ENCODE measurements around the gene ZSWIM3. TPM values are rescaled to one million over a fixed set of nuclear protein-coding genes. Genes with fewer than 3 reads are reported as not detected.

ZSWIM3 gene
- polyA plus RNA-seq, 4 donors = 5.4 to 5.7 (median 5.6) TPM

DNA sequence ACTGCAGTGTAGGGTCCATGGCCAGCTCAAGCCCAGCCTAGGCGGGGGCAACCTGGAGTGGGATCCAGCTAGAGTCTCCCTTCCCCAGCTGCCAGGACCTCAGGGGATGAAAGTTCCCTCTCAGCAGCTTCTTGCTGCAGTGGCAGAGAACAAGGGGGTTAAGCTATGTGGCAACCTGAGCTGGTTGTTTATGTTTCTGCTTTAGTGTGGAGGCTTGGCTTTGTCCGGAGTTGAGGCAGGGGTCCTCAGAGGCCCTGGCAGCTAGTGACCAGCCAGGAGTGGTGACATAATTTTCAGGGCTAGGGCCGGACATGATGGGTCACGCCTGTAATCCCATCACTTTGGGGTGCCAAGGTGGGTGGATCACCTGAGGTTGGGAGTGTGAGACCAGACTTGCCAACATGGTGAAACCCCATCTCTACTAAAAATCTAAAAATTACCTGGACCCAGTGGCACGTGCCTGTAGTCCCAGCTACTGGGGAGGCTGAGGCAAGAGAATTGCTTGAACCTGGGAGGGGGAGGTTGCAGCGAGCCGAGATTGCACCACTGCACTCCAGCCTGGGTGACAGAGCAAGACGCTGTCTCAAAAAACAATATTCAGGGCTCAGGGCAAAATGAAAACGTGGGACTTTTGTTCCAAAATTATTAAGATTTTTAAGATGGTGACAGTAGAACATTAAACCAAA lies 68.5 kb downstream of the ZSWIM3 start:
- no peak for DNase-seq (ENCODE audit: low read depth in 4 of 4, low spot score in 2 of 4)

- no peak for DNase-seq (ENCODE audit: low read depth in 4 of 4, low spot score in 2 of 4)
Observed at GRCh38 chr20:45926731-45927070, 69.3 kb downstream of the ZSWIM3 start.

- no peak for DNase-seq (ENCODE audit: low read depth in 4 of 4, low spot score in 2 of 4)
Observed at GRCh38 chr20:45927071-45927878, 69.9 kb downstream of the ZSWIM3 start.

Other genes starting within 250 kb of the ZSWIM3 start
- not detected for gene WFDC10A, start 227.9 kb upstream of the ZSWIM3 start, polyA plus RNA-seq (ENCODE audit: insufficient read length in 4 of 4)
- gene WFDC9, start 226.3 kb upstream of the ZSWIM3 start, polyA plus RNA-seq (ENCODE audit: insufficient read length in 4 of 4) = not detected
- gene WFDC11, start 187.4 kb upstream of the ZSWIM3 start, polyA plus RNA-seq (ENCODE audit: insufficient read length in 4 of 4) = under 1 TPM in 1 of 4 donors, not detected in 3; 0.27 TPM
- gene WFDC13, start 155.6 kb upstream of the ZSWIM3 start, polyA plus RNA-seq (ENCODE audit: insufficient read length in 4 of 4) = not detected
- not detected for gene WFDC10B, start 152.6 kb upstream of the ZSWIM3 start, polyA plus RNA-seq (ENCODE audit: insufficient read length in 4 of 4)
- gene SPINT4, start 135.3 kb upstream of the ZSWIM3 start, polyA plus RNA-seq (ENCODE audit: insufficient read length in 4 of 4) = not detected
- gene WFDC3, start 65.7 kb upstream of the ZSWIM3 start, polyA plus RNA-seq (ENCODE audit: insufficient read length in 4 of 4) = 1 to 10 TPM; 1.0 to 2.2 (median 1.7) TPM
- gene DNTTIP1, start 65.7 kb upstream of the ZSWIM3 start, polyA plus RNA-seq (ENCODE audit: insufficient read length in 4 of 4) = 10 to 100 TPM; 34.9 to 46.2 (median 39.1) TPM
- 10 to 100 TPM; 56.3 to 76.9 (median 67.4) TPM for gene UBE2C, start 45.0 kb upstream of the ZSWIM3 start, polyA plus RNA-seq (ENCODE audit: insufficient read length in 4 of 4)
- gene TNNC2, start 30.3 kb upstream of the ZSWIM3 start, polyA plus RNA-seq (ENCODE audit: insufficient read length in 4 of 4) = 1 to 10 TPM in 2 of 4 donors, under 1 TPM in 2; 0.32 to 1.4 (median 0.98) TPM
- 10 to 100 TPM; 11.3 to 22.4 (median 17.5) TPM for gene SNX21, start 23.8 kb upstream of the ZSWIM3 start, polyA plus RNA-seq (ENCODE audit: insufficient read length in 4 of 4)
- 10 to 100 TPM; 20.9 to 32.3 (median 26.7) TPM for gene ACOT8, start 222 bp upstream of the ZSWIM3 start, polyA plus RNA-seq (ENCODE audit: insufficient read length in 4 of 4)
- gene ZSWIM1, start 23.6 kb downstream of the ZSWIM3 start, polyA plus RNA-seq (ENCODE audit: insufficient read length in 4 of 4) = 10 to 100 TPM; 13.3 to 18.5 (median 15.7) TPM
- 1 to 10 TPM; 2.6 to 7.4 (median 4.8) TPM for gene SPATA25, start 30.0 kb downstream of the ZSWIM3 start, polyA plus RNA-seq (ENCODE audit: insufficient read length in 4 of 4)
- gene NEURL2, start 33.6 kb downstream of the ZSWIM3 start, polyA plus RNA-seq (ENCODE audit: insufficient read length in 4 of 4) = 10 to 100 TPM in 2 of 4 donors, 1 to 10 TPM in 2; 4.2 to 11.2 (median 9.3) TPM
- 100 to 1,000 TPM; 112 to 176 (median 131) TPM for gene CTSA, start 33.7 kb downstream of the ZSWIM3 start, polyA plus RNA-seq (ENCODE audit: insufficient read length in 4 of 4)
- gene PLTP, start 54.5 kb downstream of the ZSWIM3 start, polyA plus RNA-seq (ENCODE audit: insufficient read length in 4 of 4) = 100 to 1,000 TPM; 122 to 170 (median 131) TPM
- 10 to 100 TPM; 43.3 to 57.8 (median 50.8) TPM for gene PCIF1, start 77.1 kb downstream of the ZSWIM3 start, polyA plus RNA-seq (ENCODE audit: insufficient read length in 4 of 4)
- 10 to 100 TPM; 10.7 to 21.1 (median 14.2) TPM for gene ZNF335, start 114.6 kb downstream of the ZSWIM3 start, polyA plus RNA-seq (ENCODE audit: insufficient read length in 4 of 4)
- gene MMP9, start 151.3 kb downstream of the ZSWIM3 start, polyA plus RNA-seq (ENCODE audit: insufficient read length in 4 of 4) = under 1 TPM; 0.35 to 0.68 (median 0.43) TPM
- gene SLC12A5, start 171.6 kb downstream of the ZSWIM3 start, polyA plus RNA-seq (ENCODE audit: insufficient read length in 4 of 4) = 1 to 10 TPM; 1.5 to 3.2 (median 1.7) TPM
- 10 to 100 TPM; 53.7 to 62.9 (median 57.5) TPM for gene NCOA5, start 232.3 kb downstream of the ZSWIM3 start, polyA plus RNA-seq (ENCODE audit: insufficient read length in 4 of 4)